HG03039 (cell line): ENCODE measurements around the gene FBXL12.
"Not testable (repeated sequence)": the region's sequence is repeated elsewhere in the genome, so short reads cannot be mapped to it uniquely, and the experiment has no call there.

Experiments
- ATAC-seq: cut with Tn5 transposase; IDR thresholded peaks from one replicate; pipeline ENCODE4 v1.9.1; 2021; ENCODE audit warnings: mild to moderate bottlenecking, moderate library complexity; ENCODE audit not compliant: unreplicated experiment

FBXL12 gene

DNA sequence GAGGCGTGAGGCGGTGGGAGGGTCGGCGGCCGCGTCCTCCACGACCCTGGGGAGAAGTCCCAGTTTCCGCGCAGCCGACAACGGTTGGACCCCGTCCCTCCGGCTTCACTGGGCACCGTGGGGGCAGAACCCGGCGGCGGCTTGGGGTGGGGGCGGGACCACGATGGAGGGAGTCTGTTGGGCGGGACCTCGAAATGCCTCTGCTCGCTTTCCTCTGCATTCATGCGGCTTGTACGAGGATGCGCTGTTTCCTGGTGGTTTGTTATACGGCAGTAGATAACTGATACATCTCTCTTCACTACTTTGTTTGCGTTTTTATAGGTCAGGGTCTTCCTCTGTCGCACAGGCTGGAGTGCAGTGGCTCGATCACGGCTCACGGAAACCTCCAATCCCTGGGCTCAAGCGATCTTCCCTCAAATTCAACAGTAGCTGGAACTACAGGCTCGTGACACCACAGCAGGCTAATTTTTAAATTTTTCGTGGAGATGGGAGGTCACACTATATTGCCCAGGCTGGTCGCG lies 25.7 kb downstream of the FBXL12 start:
- ATAC-seq = peak; percentile 6

DNA sequence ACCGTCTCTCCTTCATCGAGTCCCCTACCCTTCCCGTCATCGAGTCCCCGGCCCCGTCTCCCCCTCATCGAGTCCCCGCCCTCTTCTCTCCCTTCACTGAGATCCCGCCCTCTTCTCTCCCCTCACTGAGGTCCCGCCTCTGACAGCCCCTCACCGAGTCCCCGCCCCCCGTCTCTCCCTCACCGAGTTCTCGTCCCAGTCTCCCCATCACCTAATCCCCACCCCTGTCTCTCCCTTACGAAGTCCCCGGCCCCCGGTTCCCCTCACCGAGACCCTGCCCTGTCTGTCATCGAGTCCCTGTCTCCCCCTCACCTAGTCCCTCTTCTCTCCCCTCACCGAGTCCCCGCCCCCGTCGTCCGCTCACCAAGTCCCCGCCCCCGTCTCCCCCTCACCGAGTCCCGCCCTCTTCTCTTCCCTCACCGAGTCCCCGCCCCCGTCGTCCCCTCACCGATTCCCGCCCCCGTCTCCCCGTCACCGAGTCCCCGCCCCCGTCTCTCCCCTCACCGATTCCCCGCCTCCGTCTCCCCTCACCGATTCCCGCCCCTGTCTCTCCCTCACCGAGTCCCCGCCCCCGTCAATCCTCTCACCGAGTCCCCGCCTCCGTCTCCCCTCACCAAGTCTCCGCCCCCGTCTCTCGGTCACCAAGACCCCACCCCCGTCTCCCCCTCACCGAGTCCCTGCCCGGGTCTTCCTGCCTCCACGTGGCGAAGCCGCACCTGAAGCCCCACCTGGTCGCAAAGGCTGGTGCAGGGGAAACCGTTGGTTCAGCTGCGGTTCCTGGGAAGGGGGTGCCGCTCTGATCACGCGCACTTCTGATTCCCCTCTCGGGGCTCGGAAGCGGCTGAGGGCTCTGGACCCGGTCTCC lies 26.4 kb downstream of the FBXL12 start:
- ATAC-seq = peak; percentile 37

DNA sequence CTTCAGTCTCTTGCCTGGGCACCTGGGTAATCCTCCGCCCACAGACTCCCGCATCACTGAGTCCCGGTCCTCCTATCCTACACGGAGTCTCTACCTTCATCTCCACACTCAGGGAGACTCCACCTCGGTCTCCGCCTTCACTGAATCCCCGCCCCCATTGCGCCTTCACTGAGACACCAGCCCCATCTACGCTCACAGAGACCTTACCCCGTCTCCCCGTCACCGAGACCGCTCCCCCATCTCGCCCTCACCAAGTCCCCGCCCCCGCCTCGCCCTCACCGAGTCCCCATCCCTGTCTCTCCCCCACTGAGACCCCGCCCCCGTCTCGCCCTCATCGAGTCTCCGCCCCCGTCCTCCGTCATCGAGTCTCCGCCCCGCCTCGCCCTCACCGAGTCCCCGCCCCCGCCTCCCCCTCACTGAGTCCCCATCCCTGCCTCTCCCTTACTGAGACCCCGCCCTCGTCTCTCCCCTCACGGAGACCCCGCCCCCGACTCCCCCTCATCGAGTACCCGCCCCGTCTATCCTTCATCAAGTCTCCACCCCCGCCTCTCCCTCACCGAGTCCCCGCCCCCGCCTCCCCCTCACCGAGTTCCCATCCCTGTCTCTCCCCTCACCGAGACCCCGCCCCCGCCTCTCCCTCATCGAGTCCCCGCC lies 27.2 kb downstream of the FBXL12 start:
- peak; percentile 33 for ATAC-seq

DNA sequence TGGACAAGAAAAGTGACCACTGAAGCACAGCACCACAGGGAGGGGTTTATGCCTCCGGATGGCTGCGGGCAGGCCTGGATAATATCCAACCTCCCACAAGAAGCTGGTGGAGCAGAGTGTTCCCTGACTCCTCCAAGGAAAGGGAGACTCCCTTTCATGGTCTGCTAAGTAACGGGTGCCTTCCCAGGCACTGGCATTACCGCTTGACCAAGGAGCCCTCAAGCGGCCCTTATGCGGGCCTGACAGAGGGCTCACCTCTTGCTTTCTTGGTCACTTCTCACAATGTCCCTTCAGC lies 27.9 kb downstream of the FBXL12 start:
- not testable (repeated sequence) for ATAC-seq

DNA sequence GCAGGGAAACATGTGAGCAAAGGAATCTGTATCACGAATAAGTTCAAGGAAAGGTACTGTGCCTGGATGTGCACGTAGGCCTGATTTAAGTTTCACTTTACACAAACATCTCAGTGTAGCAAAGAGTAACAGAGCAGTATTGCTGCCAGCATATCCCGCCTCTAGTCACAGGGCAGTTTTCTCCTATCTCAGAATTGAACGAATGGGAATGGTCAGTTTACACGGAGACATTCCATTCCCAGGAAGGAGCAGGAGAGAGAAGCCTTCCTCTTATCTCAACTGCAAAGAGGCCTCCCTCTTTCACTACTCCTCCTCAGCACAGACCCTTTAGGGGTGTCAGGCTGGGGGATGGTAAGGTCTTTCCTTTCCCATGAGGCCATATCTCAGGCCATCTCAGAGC lies 29.3 kb downstream of the FBXL12 start:
- not testable (repeated sequence) for ATAC-seq

DNA sequence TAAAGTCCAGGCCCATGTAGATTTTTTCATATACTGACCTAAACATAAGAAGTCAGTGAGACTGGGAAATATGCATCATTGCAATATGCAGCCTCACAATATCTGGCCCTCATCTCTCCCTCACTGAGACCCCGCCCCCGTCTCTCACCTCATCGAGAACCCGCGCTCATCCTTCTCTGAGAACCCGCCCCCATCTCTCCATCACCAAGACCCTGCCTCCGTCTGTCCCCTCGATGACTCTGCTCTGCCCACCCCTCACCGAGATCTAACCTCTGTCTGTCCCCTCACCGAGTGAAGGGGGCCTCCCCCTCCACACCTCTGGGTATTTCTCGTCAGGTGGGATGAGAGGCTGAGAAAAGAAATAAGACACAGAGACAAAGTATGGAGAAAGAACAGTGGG lies 29.8 kb downstream of the FBXL12 start:
- no peak for ATAC-seq

DNA sequence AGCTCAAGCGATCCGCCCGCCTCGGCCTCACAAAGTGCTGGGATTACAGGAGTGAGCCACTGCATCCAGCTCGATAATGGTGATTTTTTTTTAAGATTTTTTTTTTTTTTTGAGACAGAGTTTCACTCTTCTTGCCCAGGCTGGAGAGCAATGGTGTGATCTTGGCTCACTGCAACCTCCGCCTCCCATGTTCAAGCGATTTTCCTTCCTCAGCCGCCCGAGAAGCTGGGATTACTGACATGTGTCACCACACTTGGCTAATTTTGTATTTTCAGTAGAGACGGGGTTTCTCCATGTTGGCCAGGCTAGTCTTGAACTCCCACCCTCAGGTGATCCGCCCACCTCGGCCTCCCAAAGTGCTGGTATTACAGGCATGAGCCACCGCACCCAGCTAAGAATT lies 30.3 kb downstream of the FBXL12 start:
- ATAC-seq = not testable (repeated sequence)

DNA sequence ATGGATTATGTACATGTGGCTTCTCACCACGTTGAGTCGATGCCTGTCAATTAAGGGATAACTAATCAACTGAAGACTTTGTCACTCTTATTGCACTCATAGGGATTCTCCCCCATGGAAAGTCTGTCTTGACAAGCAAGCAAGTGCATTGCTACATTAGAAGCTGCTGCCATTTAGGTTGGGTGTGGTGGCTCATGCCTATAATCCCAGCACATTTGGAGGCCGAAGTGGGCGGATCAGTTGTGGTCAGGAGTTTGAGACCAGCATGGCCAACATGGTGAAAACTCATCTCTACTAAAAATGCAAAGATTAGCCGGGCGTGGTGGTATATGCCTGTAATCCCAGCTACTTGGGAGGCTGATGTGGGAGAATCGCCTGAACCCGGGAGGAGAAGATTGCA lies 32.1 kb downstream of the FBXL12 start:
- no peak for ATAC-seq

DNA sequence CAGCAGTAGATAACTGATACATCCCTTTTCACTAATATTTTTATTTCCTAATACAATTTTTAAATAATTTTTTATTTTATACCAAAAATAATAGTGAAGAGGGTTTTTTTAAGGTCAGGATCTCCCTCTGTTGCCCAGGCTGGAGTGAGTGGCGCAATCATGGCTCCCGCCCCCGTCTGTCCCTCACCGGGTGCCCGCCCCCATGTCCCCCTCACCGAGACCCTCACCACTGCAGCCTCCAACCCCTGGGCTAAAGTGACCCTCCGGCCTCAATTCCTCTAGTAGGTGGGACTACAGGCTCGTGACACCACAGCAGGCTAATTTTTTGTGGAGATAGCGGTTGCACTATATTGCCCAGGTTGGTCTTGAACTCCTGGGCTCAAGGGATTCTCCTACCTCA lies 32.5 kb downstream of the FBXL12 start:
- no peak for ATAC-seq

DNA sequence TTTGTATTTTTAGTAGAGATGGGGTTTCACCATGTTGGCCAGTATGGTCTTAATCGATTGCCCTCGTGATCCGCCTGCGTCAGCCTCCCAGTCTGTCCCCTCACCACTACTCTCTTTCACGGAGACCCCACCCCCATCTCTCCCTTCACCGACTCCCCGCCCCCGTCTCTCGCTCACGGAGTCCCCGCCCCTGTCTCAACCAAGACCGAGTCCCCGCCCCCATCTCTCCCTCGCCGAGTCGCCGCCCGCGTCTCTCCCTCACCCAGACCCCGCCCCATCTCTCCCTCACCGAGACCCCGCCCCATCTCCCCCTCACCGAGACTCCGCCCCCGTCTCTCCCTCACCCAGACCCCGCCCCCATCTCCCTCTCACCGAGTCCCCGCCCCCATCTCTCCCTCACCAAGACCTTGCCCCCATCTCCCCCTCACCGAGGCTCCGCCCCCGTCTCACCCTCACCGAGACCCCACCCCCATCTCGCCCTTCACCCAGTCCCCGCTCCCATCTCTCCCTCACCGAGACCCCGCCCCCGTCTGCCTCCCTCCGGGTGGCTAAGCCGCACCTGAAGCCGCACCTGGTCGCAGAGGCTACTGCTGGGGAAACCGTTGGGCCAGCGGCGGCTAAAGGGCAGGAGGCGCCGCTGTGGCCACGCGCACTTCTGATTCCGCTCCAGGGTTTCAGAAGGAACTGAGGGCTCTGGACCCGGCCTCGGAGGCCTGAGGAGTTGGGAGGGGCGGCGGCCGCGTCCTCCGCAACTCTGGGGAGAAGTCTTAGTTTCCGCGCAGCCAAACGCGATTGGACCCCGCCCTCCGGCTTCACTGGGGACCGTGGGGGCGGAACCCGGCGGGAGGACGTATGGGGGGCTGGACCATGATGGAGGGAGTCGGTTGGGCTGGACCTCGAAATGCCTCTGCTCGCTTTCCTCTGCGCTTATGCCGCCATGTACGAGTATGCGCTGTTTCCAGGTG lies 33.2 kb downstream of the FBXL12 start:
- ATAC-seq = peak; percentile 60

DNA sequence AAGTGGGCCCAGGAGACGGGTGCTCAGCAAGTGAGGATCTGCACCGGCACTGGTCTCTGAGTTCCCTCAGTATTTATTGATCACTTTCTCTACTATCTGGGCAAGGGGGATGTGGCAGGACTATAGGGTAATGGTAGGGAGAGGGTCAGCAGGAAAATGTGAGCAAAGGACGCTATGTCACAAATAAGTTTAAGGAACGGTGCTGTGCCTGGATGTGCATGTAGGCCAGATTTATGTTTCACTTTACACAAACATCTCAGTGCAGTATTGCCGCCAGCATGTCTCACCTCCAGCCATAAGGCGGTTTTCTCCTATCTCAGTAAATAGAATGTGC lies 34.7 kb downstream of the FBXL12 start:
- ATAC-seq = not testable (repeated sequence)

DNA sequence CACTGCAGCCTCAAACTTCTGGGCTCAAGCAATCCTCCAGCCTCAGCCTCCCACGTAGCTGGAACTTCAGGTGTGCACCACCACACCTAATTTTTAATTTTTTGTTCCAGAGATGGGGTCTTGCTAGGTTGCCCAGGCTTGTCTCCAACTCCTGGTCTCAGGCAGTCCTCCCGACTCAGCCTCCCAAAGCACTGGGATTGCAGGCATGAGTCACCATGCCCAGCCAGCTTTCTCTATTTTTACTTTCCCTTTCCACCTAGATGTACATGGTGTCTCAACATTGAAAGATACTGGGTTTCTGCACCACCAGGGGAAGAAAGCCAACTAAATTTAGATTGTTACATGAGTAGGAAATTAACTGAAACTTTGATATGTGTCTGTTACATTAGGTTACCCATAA lies 36.5 kb downstream of the FBXL12 start:
- no peak for ATAC-seq

DNA sequence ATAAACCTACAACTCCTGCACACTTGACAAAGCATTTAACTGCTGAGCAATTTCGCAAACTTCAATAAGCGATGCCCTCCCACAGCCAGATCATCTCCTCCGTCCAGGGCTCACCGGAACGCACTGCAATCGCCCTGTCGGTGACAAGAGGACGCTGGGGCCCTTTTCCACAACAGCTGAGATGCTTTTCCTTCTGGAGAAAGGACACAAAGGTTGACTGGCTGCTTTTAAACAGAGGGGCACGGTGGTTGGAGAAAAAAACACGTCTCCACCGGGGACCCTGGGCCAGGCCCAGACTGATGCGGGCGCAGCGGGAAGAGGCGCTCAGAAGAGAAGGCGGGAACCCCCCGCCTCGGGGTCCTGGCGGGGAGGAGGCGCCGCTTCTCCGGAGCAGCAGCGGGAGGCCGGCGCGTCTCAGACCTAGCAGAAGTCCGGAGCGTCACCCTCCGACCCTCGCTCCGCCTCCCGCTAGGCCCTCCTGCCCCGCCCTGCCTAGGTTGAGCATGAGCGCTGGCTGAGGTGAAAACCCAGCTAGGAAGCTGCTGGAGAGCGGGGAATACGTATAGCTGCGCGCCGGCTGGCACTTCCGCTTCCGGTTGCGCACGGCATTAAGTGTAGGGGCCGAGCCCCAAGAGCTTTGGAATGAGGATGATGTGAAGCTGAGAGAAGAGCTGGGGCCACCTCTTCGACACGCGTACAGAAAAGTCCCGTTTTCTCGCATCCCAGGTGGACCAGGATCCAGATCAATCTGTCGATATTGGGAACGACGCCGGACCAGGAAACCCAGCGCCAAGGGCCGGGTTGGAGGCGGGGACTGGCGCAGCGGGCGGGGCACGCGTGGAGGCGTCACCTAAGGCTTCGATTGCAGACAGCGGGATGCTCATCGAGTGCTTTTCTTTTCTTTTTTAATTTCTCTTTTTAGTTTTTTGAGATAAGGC lies 50.4 kb downstream of the FBXL12 start, which contains the start of gene ZNF846:
TSS of gene ZNF846 (minus strand) at position 564 of the 938 bp plus-strand sequence. CDS start 3,788 bp downstream, outside the sequence.
- ATAC-seq = peak; percentile 94
